Measurements from ENCODE around the gene GTF2IRD1. TPM values are rescaled to one million over a fixed set of nuclear protein-coding genes. Genes with fewer than 3 reads are reported as not detected.
"Not testable (repeated sequence)": the region's sequence is repeated elsewhere in the genome, so short reads cannot be mapped to it uniquely, and the experiment has no call there.

Gene GTF2IRD1
- polyA plus RNA-seq, 1 of the 3 experiments (the other 2 are of a cell fraction), result 26.4 TPM

DNA sequence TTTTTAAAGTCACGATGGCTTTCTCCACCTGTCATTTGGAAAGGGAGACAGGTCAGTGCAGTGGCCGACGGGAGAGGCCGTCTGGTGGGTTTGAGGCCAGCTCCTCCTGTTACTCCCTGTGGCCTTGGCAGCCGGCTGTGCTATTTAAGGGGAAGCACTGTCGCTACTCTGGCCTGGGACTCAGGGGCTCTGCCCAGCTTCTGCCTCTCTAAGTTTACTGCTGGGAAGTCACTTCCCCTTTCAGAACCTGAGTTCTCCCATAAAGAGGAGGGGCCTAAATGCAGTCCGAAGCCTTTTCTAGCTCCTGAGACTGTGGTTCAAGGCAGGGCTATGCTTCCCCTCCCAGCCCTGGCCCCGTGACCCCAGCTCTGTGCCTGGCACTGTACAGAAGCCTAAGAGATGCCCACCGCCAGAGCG, 99.9 kb downstream of the GTF2IRD1 start:
- 99% methylated on average over 9 of the region's 10 CpGs for WGBS (ENCODE audit: low lambda C conversion rate)
- H3K27me3 ChIP-seq (ENCODE audit: insufficient read depth); H3K79me2 ChIP-seq (ENCODE audit: insufficient read depth); H3K4me1 ChIP-seq (ENCODE audit: control insufficient read depth in 1 of 2, insufficient read depth in 2 of 2, low read depth in 1 of 2, low read length in 1 of 2); H3F3A ChIP-seq (replicated peaks; ENCODE audit: insufficient read depth); H3K4me2 ChIP-seq; H3K9ac ChIP-seq; H3K36me3 ChIP-seq (replicated peaks in 1 of 2; ENCODE audit: control insufficient read depth in 1 of 2, insufficient read depth in 2 of 2, low read length in 1 of 2); H3K4me3 ChIP-seq (ENCODE audit: low read depth in 2 of 2, low read length in 1 of 2); H3K9me2 ChIP-seq; H4K20me1 ChIP-seq (ENCODE audit: insufficient read depth); H3K27ac ChIP-seq (ENCODE audit: low read depth in 2 of 2, low read length in 1 of 2); DNase-seq; H2AFZ ChIP-seq (ENCODE audit: low read depth); POLR2A ChIA-PET; H3K9me3 ChIP-seq: not testable (repeated sequence)
- CTCF ChIA-PET, result interaction anchor here (0.9 to 5.5 kb wide), 2 partner anchors 13 to 82 kb away, joined by 3 to 28 read pairs; no protein-coding TSS in a partner anchor

DNA sequence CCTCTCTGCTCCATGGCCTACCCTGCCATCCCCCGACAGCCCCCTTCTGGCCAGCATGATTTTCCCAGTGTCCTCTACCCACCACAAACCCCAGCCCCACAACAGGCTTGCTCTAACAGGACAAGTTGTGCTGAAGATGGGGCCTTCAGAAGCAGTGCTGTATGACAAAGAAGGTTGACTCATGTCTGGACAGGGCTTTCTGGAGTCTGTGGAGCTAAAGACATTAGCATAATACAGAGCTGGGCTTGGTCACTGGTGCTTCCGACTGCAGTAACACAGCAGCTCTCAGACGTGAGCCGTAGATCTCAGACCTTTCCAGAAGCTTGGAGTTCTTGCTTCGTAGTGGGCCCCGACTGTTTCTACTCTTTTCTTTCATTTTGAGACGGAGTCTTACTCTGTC, 100.5 kb downstream of the GTF2IRD1 start:
- no peaks in the 10 kb centered on the region for H3K27me3 ChIP-seq (ENCODE audit: insufficient read depth)
- no peaks in the 10 kb centered on the region for H4K20me1 ChIP-seq (ENCODE audit: insufficient read depth)
- H3K4me2 ChIP-seq, result no peak overlapping the region
- DNase-seq, result no peak
- POLR2A ChIA-PET, result no interaction called here
- CTCF ChIA-PET, result interaction anchor here (0.9 to 5.5 kb wide), 2 partner anchors 12 to 83 kb away, joined by 3 to 28 read pairs; no protein-coding TSS in a partner anchor
- no peaks in the 10 kb centered on the region for H3K9me2 ChIP-seq
- no peak overlapping the region for H3K27ac ChIP-seq (ENCODE audit: low read depth in 2 of 2, low read length in 1 of 2)
- H2AFZ ChIP-seq (ENCODE audit: low read depth), result no peak overlapping the region
- H3K36me3 ChIP-seq (replicated peaks in 1 of 2; ENCODE audit: control insufficient read depth in 1 of 2, insufficient read depth in 2 of 2, low read length in 1 of 2), result peaks cover 4 to 13% of the 10 kb centered on the region in 2 experiments
- no peaks in the 10 kb centered on the region for H3K79me2 ChIP-seq (ENCODE audit: insufficient read depth)
- 88% methylated on average over 7 of the region's 7 CpGs for WGBS (ENCODE audit: low lambda C conversion rate)
- H3K9ac ChIP-seq, result no peak overlapping the region
- H3K4me1 ChIP-seq (ENCODE audit: control insufficient read depth in 1 of 2, insufficient read depth in 2 of 2, low read depth in 1 of 2, low read length in 1 of 2), result no peaks in the 10 kb centered on the region
- no peaks in the 10 kb centered on the region for H3K9me3 ChIP-seq
- H3F3A ChIP-seq (replicated peaks; ENCODE audit: insufficient read depth), result no peaks in the 10 kb centered on the region
- TF ChIP-seq EP300 (IDR thresholded peaks at IDR 0.05; ENCODE audit: borderline replicate concordance in 1 of 2, low read depth in 1 of 2, low read length in 1 of 2), result no peak
- TF ChIP-seq TEAD4 (IDR thresholded peaks at IDR 0.05; ENCODE audit: borderline replicate concordance, insufficient read depth), result no peak
- TF ChIP-seq FOXJ3 (CRISPR knock-in tag; IDR thresholded peaks at IDR 0.05), result no peak
- no peak for TF ChIP-seq SMC3 (IDR thresholded peaks at IDR 0.05; ENCODE audit: low read depth, low read length)
- TF ChIP-seq, protein P1, sequence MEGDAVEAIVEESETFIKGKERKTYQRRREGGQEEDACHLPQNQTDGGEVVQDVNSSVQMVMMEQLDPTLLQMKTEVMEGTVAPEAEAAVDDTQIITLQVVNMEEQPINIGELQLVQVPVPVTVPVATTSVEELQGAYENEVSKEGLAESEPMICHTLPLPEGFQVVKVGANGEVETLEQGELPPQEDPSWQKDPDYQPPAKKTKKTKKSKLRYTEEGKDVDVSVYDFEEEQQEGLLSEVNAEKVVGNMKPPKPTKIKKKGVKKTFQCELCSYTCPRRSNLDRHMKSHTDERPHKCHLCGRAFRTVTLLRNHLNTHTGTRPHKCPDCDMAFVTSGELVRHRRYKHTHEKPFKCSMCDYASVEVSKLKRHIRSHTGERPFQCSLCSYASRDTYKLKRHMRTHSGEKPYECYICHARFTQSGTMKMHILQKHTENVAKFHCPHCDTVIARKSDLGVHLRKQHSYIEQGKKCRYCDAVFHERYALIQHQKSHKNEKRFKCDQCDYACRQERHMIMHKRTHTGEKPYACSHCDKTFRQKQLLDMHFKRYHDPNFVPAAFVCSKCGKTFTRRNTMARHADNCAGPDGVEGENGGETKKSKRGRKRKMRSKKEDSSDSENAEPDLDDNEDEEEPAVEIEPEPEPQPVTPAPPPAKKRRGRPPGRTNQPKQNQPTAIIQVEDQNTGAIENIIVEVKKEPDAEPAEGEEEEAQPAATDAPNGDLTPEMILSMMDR (IDR thresholded peaks at IDR 0.05), result no peak
- TF ChIP-seq GATA2 (CRISPR knock-in tag; IDR thresholded peaks at IDR 0.05), result no peak
- TF ChIP-seq, protein P2, sequence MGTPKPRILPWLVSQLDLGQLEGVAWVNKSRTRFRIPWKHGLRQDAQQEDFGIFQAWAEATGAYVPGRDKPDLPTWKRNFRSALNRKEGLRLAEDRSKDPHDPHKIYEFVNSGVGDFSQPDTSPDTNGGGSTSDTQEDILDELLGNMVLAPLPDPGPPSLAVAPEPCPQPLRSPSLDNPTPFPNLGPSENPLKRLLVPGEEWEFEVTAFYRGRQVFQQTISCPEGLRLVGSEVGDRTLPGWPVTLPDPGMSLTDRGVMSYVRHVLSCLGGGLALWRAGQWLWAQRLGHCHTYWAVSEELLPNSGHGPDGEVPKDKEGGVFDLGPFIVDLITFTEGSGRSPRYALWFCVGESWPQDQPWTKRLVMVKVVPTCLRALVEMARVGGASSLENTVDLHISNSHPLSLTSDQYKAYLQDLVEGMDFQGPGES (IDR thresholded peaks at IDR 0.05; ENCODE audit: low read depth, low read length), result no peak
- TF ChIP-seq, protein P3, sequence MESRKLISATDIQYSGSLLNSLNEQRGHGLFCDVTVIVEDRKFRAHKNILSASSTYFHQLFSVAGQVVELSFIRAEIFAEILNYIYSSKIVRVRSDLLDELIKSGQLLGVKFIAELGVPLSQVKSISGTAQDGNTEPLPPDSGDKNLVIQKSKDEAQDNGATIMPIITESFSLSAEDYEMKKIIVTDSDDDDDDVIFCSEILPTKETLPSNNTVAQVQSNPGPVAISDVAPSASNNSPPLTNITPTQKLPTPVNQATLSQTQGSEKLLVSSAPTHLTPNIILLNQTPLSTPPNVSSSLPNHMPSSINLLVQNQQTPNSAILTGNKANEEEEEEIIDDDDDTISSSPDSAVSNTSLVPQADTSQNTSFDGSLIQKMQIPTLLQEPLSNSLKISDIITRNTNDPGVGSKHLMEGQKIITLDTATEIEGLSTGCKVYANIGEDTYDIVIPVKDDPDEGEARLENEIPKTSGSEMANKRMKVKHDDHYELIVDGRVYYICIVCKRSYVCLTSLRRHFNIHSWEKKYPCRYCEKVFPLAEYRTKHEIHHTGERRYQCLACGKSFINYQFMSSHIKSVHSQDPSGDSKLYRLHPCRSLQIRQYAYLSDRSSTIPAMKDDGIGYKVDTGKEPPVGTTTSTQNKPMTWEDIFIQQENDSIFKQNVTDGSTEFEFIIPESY (IDR thresholded peaks at IDR 0.05; ENCODE audit: borderline replicate concordance, low read depth), result no peak
- no peak for TF ChIP-seq ELF1 (IDR thresholded peaks at IDR 0.05)
- TF ChIP-seq JUND (IDR thresholded peaks at IDR 0.05), result no peak
- no peak for TF ChIP-seq RAD21 (IDR thresholded peaks at IDR 0.05; ENCODE audit: low read length)
- TF ChIP-seq, protein P4, sequence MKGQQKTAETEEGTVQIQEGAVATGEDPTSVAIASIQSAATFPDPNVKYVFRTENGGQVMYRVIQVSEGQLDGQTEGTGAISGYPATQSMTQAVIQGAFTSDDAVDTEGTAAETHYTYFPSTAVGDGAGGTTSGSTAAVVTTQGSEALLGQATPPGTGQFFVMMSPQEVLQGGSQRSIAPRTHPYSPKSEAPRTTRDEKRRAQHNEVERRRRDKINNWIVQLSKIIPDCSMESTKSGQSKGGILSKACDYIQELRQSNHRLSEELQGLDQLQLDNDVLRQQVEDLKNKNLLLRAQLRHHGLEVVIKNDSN (IDR thresholded peaks at IDR 0.05; ENCODE audit: borderline replicate concordance, low read depth), result no peak
- no peak for TF ChIP-seq YY1 (IDR thresholded peaks at IDR 0.05; ENCODE audit: low read depth)
- no peak for TF ChIP-seq NFIC (IDR thresholded peaks at IDR 0.05; ENCODE audit: borderline replicate concordance)
- TF ChIP-seq RFX5 (IDR thresholded peaks at IDR 0.05; ENCODE audit: low read length), result no peak
- TF ChIP-seq, protein P5, sequence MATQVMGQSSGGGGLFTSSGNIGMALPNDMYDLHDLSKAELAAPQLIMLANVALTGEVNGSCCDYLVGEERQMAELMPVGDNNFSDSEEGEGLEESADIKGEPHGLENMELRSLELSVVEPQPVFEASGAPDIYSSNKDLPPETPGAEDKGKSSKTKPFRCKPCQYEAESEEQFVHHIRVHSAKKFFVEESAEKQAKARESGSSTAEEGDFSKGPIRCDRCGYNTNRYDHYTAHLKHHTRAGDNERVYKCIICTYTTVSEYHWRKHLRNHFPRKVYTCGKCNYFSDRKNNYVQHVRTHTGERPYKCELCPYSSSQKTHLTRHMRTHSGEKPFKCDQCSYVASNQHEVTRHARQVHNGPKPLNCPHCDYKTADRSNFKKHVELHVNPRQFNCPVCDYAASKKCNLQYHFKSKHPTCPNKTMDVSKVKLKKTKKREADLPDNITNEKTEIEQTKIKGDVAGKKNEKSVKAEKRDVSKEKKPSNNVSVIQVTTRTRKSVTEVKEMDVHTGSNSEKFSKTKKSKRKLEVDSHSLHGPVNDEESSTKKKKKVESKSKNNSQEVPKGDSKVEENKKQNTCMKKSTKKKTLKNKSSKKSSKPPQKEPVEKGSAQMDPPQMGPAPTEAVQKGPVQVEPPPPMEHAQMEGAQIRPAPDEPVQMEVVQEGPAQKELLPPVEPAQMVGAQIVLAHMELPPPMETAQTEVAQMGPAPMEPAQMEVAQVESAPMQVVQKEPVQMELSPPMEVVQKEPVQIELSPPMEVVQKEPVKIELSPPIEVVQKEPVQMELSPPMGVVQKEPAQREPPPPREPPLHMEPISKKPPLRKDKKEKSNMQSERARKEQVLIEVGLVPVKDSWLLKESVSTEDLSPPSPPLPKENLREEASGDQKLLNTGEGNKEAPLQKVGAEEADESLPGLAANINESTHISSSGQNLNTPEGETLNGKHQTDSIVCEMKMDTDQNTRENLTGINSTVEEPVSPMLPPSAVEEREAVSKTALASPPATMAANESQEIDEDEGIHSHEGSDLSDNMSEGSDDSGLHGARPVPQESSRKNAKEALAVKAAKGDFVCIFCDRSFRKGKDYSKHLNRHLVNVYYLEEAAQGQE (IDR thresholded peaks at IDR 0.05; ENCODE audit: low read depth, low read length), result no peak
- no peak for TF ChIP-seq CHD2 (IDR thresholded peaks at IDR 0.05; ENCODE audit: low read length, partially characterized antibody)
- no peak for TF ChIP-seq POLR2AphosphoS5 (IDR thresholded peaks at IDR 0.05; ENCODE audit: low read depth, low read length)
- no peak for TF ChIP-seq RXRA (IDR thresholded peaks at IDR 0.05; ENCODE audit: borderline replicate concordance, low read depth)
- no peak overlapping the region for H3K4me3 ChIP-seq (ENCODE audit: low read depth in 2 of 2, low read length in 1 of 2)
